T-cell (primary cell): ENCODE data around the gene CYSRT1. TPM values are rescaled to one million over a fixed set of nuclear protein-coding genes. Genes with fewer than 3 reads are reported as not detected.
A peak's percentile ranks its signal among the peaks of the same experiment; 100 is the strongest.

Experiments used
- ATAC-seq, 4 experiments: fragments of 200-7000 bp in 3 of 4; fragments of 150-1000 bp in 1 of 4; cut with Tn5 transposase; replicated peaks in 1 of 4; 1 replicate in 3 of 4; 2 replicates in 1 of 4; pipeline ENCODE4 v1.10.0; 2021; ENCODE audit warnings: moderate library complexity in 3 of 4, mild to moderate bottlenecking in 2 of 4, moderate number of reproducible peaks in 1 of 4
- CTCF ChIA-PET, 2 donors: fragments of 300-600 bp; sonication (Branson Sonifier 250); formaldehyde crosslinking; loops; one replicate each; lab custom pipeline; 2022; ENCODE audit warnings: antibody characterized with exemption in 2 of 2; lab: Charles Lee
- POLR2A ChIA-PET, 2 donors: fragments of 300-600 bp; sonication (Branson Sonifier 250); formaldehyde crosslinking; loops; one replicate each; lab custom pipeline; 2022; ENCODE audit warnings: antibody characterized with exemption in 2 of 2; lab: Charles Lee
- DNase-seq, 35 experiments: peaks; one replicate each; pipeline versions ENCODE4 v3.0.0 to v3.0.0-alpha.2; 2013 to 2023
- H3K27ac ChIP-seq: one replicate; pipeline ENCODE4 v1.5.1; 2013; ENCODE audit warnings: low read length
- H3K27me3 ChIP-seq, 2 experiments: replicated peaks in 1 of 2; 1 replicate in 1 of 2; 2 replicates in 1 of 2; pipeline versions ENCODE4 v1.6.1 to v1.7.0; 2013; ENCODE audit warnings: low read length in 1 of 2, mixed read lengths in 1 of 2; ENCODE audit not compliant: control insufficient read depth in 2 of 2, insufficient read depth in 2 of 2; ENCODE audit errors: extremely low read depth in 1 of 2
- H3K36me3 ChIP-seq, 2 donors: 1 replicate in 1 of 2; 2 replicates in 1 of 2; pipeline versions ENCODE4 v1.6.1 to v1.7.0; 2013; ENCODE audit warnings: low read length in 1 of 2; ENCODE audit not compliant: control insufficient read depth in 2 of 2, insufficient read depth in 1 of 2; ENCODE audit errors: extremely low read depth in 1 of 2
- H3K4me1 ChIP-seq, 2 experiments: 1 replicate in 1 of 2; 2 replicates in 1 of 2; pipeline versions ENCODE4 v1.6.1 to v1.7.0; 2013; ENCODE audit warnings: low read length in 2 of 2, mixed read lengths in 1 of 2; ENCODE audit not compliant: insufficient read depth in 2 of 2, control insufficient read depth in 1 of 2; ENCODE audit errors: extremely low read depth in 1 of 2
- H3K4me3 ChIP-seq, 2 donors: 1 replicate in 1 of 2; 2 replicates in 1 of 2; pipeline versions ENCODE4 v1.5.1 to v1.7.0; 2013; ENCODE audit warnings: mild to moderate bottlenecking in 2 of 2, low read length in 1 of 2, moderate library complexity in 1 of 2; ENCODE audit not compliant: control insufficient read depth in 1 of 2; ENCODE audit errors: extremely low read depth in 1 of 2
- H3K9me3 ChIP-seq: 2 replicates; pipeline ENCODE4 v1.7.0; 2013
- H3K27ac Mint-ChIP-seq, 2 donors: one replicate each; pipeline ENCODE4 v1.8.0; 2020 to 2021; ENCODE audit warnings: mild to moderate bottlenecking in 2 of 2, mixed read lengths in 2 of 2
- H3K27me3 Mint-ChIP-seq, 2 donors: one replicate each; pipeline ENCODE4 v1.8.0; 2021 to 2022; ENCODE audit warnings: mixed read lengths in 2 of 2
- H3K36me3 Mint-ChIP-seq: one replicate; pipeline ENCODE4 v1.8.0; 2021; ENCODE audit warnings: mixed read lengths
- H3K4me1 Mint-ChIP-seq, 3 donors: one replicate each; pipeline ENCODE4 v1.8.0; 2020 to 2022; ENCODE audit warnings: mixed read lengths in 3 of 3, mild to moderate bottlenecking in 1 of 3
- H3K4me3 Mint-ChIP-seq, 3 donors: one replicate each; pipeline ENCODE4 v1.8.0; 2020 to 2022; ENCODE audit warnings: mild to moderate bottlenecking in 3 of 3, mixed read lengths in 3 of 3, moderate library complexity in 3 of 3
- H3K9me3 Mint-ChIP-seq, 3 donors: one replicate each; pipeline ENCODE4 v1.8.0; 2020 to 2022; ENCODE audit warnings: mixed read lengths in 3 of 3
- WGBS: methylation state at CpG from one replicate; pipeline ENCODE4 v1.1.5; 2013; ENCODE audit warnings: missing lambda C conversion rate; ENCODE audit not compliant: insufficient coverage; 5-methylcytosine and 5-hydroxymethylcytosine counted together
- total RNA-seq, 35 experiments: library from RNA in 6 of 35; stranded (reverse) in 6 of 35; fragments of 120-200 nt in 1 of 35; gene quantifications; one replicate each; pipeline versions ENCODE4 v1.2.1 to v1.2.4 and lab custom pipeline; 2013 to 2026

CYSRT1 gene
- total RNA-seq, 5 donors from 2014 or later (not counting 1 experiment from before 2014, with no cell fraction given), result 0.32 to 0.58 (median 0.45) TPM; not detected in 1

DNA sequence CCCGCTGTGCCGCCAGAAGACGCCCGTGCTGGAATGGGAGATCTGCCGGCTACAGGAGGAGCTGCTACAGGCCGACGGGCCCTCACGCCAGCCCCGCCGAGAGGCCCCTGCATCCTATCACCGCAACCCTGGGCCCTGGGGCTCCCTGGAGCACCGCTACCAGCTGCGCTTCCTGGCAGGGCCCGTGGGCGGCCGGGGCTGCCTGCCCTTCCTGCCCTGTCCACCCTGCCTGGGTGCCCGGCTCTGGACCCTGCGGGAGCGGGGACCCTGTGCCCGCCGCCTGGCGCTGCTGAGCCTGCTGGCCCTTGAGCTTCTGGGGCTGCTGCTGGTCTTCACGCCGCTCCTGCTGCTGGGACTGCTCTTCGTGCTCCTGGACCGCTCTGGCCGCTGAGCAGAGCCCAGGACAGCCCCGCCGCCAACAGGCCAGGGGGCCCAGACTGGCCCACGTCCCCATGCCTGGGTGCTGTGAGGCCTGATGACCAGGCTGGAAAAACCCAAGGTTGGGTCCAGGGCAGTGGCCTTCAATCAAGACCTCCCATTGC, 6.7 kb upstream of the CYSRT1 start:
- no peaks in the 10 kb centered on the region for H3K9me3 Mint-ChIP-seq
- H3K4me1 Mint-ChIP-seq, result peaks cover 0 to 3% (median 3%) of the 10 kb centered on the region in 3 donors
- no peak overlapping the region for H3K27ac ChIP-seq
- no peak overlapping the region for H3K4me3 ChIP-seq
- DNase-seq, result no peak
- no peak overlapping the region for H3K27ac Mint-ChIP-seq
- peaks cover 0 to 2% of the 10 kb centered on the region in 2 donors for H3K36me3 ChIP-seq
- ATAC-seq, result no peak
- H3K4me1 ChIP-seq, result peaks cover 2 to 15% of the 10 kb centered on the region in 2 experiments
- no peaks in the 10 kb centered on the region for H3K36me3 Mint-ChIP-seq
- ChIA-PET CTCF (no interaction called here), POLR2A (no interaction called here)
- no peak overlapping the region for H3K4me3 Mint-ChIP-seq
- H3K9me3 ChIP-seq, result no peaks in the 10 kb centered on the region
- H3K27me3 ChIP-seq, result peaks cover 0 to 11% of the 10 kb centered on the region in 2 experiments
- 93% methylated on average over 28 of the region's 30 CpGs for WGBS
- H3K27me3 Mint-ChIP-seq, result no peaks in the 10 kb centered on the region

DNA sequence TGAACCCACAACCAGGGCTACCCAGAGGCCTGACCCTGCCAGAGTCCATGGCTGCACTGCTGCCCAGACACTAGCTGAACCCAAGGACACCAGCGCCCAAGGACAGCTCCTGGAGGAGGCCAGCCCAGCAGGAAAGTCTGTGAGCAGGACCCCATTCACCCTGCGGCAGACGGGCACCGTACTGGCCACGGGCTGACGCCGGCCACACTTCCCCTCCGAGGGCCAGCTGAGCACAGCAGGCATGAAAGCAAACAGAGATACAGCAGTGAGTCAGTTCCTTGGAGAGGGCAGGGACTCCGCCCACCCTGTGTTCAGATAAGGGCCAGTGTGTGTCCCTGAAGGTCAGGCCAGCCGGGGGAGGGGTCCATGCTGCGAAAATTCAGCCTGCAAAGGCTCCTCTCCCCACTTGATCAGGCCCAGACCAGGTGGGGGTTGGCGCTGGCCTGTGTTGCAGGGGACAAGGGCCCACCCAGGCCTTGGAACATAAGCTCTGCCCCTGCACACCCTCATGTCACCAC, 6.2 kb upstream of the CYSRT1 start:
- Mint-ChIP-seq H3K9me3 (no peaks in the 10 kb centered on the region), H3K4me3 (no peak overlapping the region)
- CTCF ChIA-PET, result interaction anchor here (0.7 kb wide), 2 partner anchors 128 to 353 kb away, joined by 5 to 14 read pairs; partner anchors contain the start of gene EDF1 (in 1 of the 2)

DNA sequence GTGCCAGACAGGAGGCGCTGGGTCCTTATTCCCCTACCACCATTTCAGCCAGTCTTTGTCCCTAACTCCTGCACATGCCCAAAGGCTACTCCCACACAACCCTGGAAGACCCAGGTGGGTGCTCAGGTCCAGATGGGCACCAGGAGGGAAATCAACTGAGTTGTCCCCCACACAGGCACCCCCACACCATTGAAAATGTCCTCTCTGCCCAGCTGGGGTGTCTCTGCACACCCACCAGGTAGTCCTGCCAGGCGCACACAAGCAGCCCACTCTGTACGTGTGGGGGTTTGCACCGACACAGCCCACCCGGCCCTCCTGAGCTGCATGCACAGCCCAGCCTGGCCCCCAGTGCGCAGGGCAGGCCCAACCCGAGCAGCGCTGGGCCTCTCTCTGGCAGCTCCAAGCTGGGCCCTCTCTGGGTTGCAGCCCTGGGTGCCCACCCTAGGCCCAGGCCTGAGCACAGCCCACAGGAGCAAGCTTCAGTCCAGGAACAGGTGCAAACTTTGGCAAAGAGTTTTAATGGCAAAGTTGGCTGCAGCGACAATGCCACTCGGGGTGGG, 5.1 kb upstream of the CYSRT1 start:
- Mint-ChIP-seq H3K9me3 (no peaks in the 10 kb centered on the region), H3K4me3 (peak overlapping the region in 2 of 3 donors; percentile 21 to 55), H3K27me3 (no peaks in the 10 kb centered on the region), H3K4me1 (peaks cover 0 to 5% (median 4%) of the 10 kb centered on the region in 3 donors), H3K27ac (no peak overlapping the region), H3K36me3 (no peaks in the 10 kb centered on the region)
- 91% methylated on average over 10 of the region's 10 CpGs for WGBS
- H3K4me3 ChIP-seq, result no peak overlapping the region
- peaks cover 0 to 11% of the 10 kb centered on the region in 2 experiments for H3K27me3 ChIP-seq
- ChIA-PET POLR2A (no interaction called here), CTCF (no interaction called here)
- DNase-seq, result no peak
- no peak for ATAC-seq
- peaks cover 0 to 2% of the 10 kb centered on the region in 2 donors for H3K36me3 ChIP-seq
- H3K4me1 ChIP-seq, result peaks cover 2 to 28% of the 10 kb centered on the region in 2 experiments
- no peaks in the 10 kb centered on the region for H3K9me3 ChIP-seq
- H3K27ac ChIP-seq, result no peak overlapping the region

More for the DNA sequence above, 6.2 kb upstream of the CYSRT1 start:
- Mint-ChIP-seq H3K27ac (no peak overlapping the region), H3K4me1 (peaks cover 0 to 3% (median 3%) of the 10 kb centered on the region in 3 donors), H3K27me3 (no peaks in the 10 kb centered on the region), H3K36me3 (no peaks in the 10 kb centered on the region)
- POLR2A ChIA-PET, result interaction anchor here in 1 of 2 donors (0.6 kb wide), 1 partner anchor 18 kb away, joined by 5 read pairs; the partner anchor contains the start of gene TPRN
- Histone ChIP-seq H3K36me3 (peaks cover 0 to 2% of the 10 kb centered on the region in 2 donors), H3K4me1 (peaks cover 2 to 20% of the 10 kb centered on the region in 2 experiments), H3K9me3 (no peaks in the 10 kb centered on the region), H3K4me3 (no peak overlapping the region), H3K27me3 (peaks cover 0 to 11% of the 10 kb centered on the region in 2 experiments), H3K27ac (no peak overlapping the region)
- WGBS, result 95% methylated on average over 10 of the region's 12 CpGs
- ATAC-seq, result no peak
- DNase-seq, result no peak

- CTCF ChIA-PET, result no interaction called here
Measured at GRCh38 chr9:137220317-137221094, 4.5 kb upstream of the CYSRT1 start.

DNA sequence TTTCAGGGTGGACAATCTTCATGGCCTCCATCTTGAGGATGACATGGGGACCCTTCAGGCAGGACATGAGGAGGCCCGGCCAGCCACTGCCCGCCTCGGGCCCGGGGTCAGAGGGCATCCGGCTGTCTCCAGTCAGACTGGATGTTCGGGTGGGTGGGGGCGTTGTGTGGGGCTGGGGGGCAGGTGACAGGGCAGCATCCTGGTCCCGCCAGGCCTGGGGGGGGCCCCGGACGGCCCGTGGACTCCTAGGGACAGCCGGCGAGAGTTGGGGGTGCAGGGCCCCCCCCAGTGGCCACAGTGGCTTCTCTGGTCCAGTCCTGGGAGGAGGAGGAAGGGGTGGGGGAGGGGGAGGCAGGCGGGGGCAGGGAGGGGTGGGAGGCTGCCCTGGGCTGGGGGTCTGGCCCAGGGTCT, 3.9 kb upstream of the CYSRT1 start:
- peak overlapping the region in 1 of 3 donors; percentile 55 for H3K4me3 Mint-ChIP-seq
- no peak overlapping the region for H3K27ac Mint-ChIP-seq
- Histone ChIP-seq H3K27me3 (peaks cover 0 to 11% of the 10 kb centered on the region in 2 experiments), H3K9me3 (no peaks in the 10 kb centered on the region), H3K27ac (no peak overlapping the region), H3K4me3 (no peak overlapping the region), H3K4me1 (peaks cover 2 to 30% of the 10 kb centered on the region in 2 experiments), H3K36me3 (no peaks in the 10 kb centered on the region)
- H3K9me3 Mint-ChIP-seq, result no peaks in the 10 kb centered on the region
- POLR2A ChIA-PET, result no interaction called here
- H3K36me3 Mint-ChIP-seq, result no peaks in the 10 kb centered on the region
- ATAC-seq (no peak), DNase-seq (no peak)
- CTCF ChIA-PET, result no interaction called here
- H3K4me1 Mint-ChIP-seq, result peaks cover 0 to 5% (median 4%) of the 10 kb centered on the region in 3 donors
- WGBS, result 100% methylated on average over 1 of the region's 14 CpGs
- H3K27me3 Mint-ChIP-seq, result no peaks in the 10 kb centered on the region

More at GRCh38 chr9:137220317-137221094, 4.5 kb upstream of the CYSRT1 start:
- WGBS, result 85% methylated on average over 40 of the region's 52 CpGs
- POLR2A ChIA-PET, result no interaction called here
- ATAC-seq, result no peak
- no peak overlapping the region for H3K4me3 ChIP-seq
- Mint-ChIP-seq H3K27ac (no peak overlapping the region), H3K9me3 (no peaks in the 10 kb centered on the region), H3K27me3 (no peaks in the 10 kb centered on the region), H3K4me3 (peak overlapping the region in 2 of 3 donors; percentile 55), H3K36me3 (no peaks in the 10 kb centered on the region), H3K4me1 (peaks cover 0 to 5% (median 4%) of the 10 kb centered on the region in 3 donors)
- H3K4me1 ChIP-seq, result peaks cover 2 to 29% of the 10 kb centered on the region in 2 experiments
- no peaks in the 10 kb centered on the region for H3K36me3 ChIP-seq
- peaks cover 0 to 11% of the 10 kb centered on the region in 2 experiments for H3K27me3 ChIP-seq
- DNase-seq, result no peak
- no peak overlapping the region for H3K27ac ChIP-seq
- no peaks in the 10 kb centered on the region for H3K9me3 ChIP-seq
